K562 (cell line): Measurements from ENCODE around the gene DSG2. TPM values are rescaled to one million over a fixed set of nuclear protein-coding genes. Genes with fewer than 3 reads are reported as not detected.

Experiments
- ATAC-seq: fragments of 200-7000 bp; cut with Tn5 transposase; 3 replicates; pipeline ENCODE4 v1.9.1; 2020; ENCODE audit warnings: moderate library complexity
- BruUV-seq: library from RNA; stranded (reverse); fragments of 400-500 nt; replicated peaks from 2 replicates; lab custom pipeline; 2021; lab: Mats Ljungman, UMichigan
- CTCF ChIA-PET: fragments of 300-600 bp; formaldehyde crosslinking; extraction: SDS; loops from one replicate; lab custom pipeline; 2021; ENCODE audit warnings: low intra/inter-chr PET ratio; lab: Yijun Ruan, JAX
- POLR2A ChIA-PET: fragments of 300-600, 350-650 bp; sonication (Branson Sonifier 250); formaldehyde crosslinking; extraction: SDS; loops from one replicate; lab custom pipeline; 2021; ENCODE audit warnings: antibody characterized with exemption, inconsistent platforms; lab: Yijun Ruan, JAX
- DNase-seq, 4 experiments: peaks; one replicate each; pipeline versions ENCODE4 v3.0.0 to v3.0.0-alpha.2; 2011 to 2018; ENCODE audit warnings: low spot score in 3 of 4, mixed read lengths in 3 of 4; ENCODE audit errors: extremely low read depth in 1 of 4
- FAIRE-seq: peaks from 2 replicates; lab custom pipeline; 2011; peaks lifted over from hg19 to GRCh38; lab: Jason Lieb, UNC
- H2AFZ ChIP-seq: 2 replicates; pipeline ENCODE4 v1.6.0; 2011; ENCODE audit warnings: low read depth, low read length, control low read depth, inconsistent platforms
- H3K27ac ChIP-seq: fragments of 200-600 bp; 3 replicates; pipeline ENCODE4 v1.8.0; 2011; ENCODE audit warnings: low read depth, mild to moderate bottlenecking, control low read depth, inconsistent platforms, low read length, moderate library complexity, mixed read lengths; ENCODE audit errors: extremely low read depth
- H3K27me3 ChIP-seq, 2 experiments: fragments of 300-600 bp in 1 of 2; 2 replicates in 1 of 2; 3 replicates in 1 of 2; pipeline versions ENCODE4 v1.6.0 to v1.8.0; 2011; ENCODE audit warnings: inconsistent platforms in 2 of 2, low read length in 2 of 2, mild to moderate bottlenecking in 1 of 2, mixed read lengths in 1 of 2, moderate library complexity in 1 of 2; ENCODE audit not compliant: control insufficient read depth in 2 of 2, insufficient read depth in 2 of 2
- H3K36me3 ChIP-seq: fragments of 300-600 bp; 3 replicates; pipeline ENCODE4 v1.8.0; 2011; ENCODE audit warnings: mild to moderate bottlenecking, low read length, inconsistent platforms; ENCODE audit not compliant: control insufficient read depth, insufficient read depth
- H3K4me1 ChIP-seq, 2 experiments: fragments of 200-600 bp in 1 of 2; replicated peaks in 1 of 2; 2 replicates in 1 of 2; 3 replicates in 1 of 2; pipeline versions ENCODE4 v1.5.1 to v1.8.0; 2011; ENCODE audit warnings: inconsistent platforms in 2 of 2, low read length in 2 of 2, mild to moderate bottlenecking in 1 of 2, mixed read lengths in 1 of 2, moderate library complexity in 1 of 2; ENCODE audit not compliant: control insufficient read depth in 2 of 2, insufficient read depth in 2 of 2
- H3K4me2 ChIP-seq: 2 replicates; pipeline ENCODE4 v1.6.1; 2011; ENCODE audit warnings: low read length, control low read depth, inconsistent platforms, mixed read lengths; ENCODE audit not compliant: insufficient read depth
- H3K4me3 ChIP-seq: fragments of 200-600 bp; sonication (generic), shearing (Covaris generic); 2 replicates; pipeline ENCODE4 v1.5.1; 2016; ENCODE audit warnings: control low read depth, inconsistent platforms
- H3K79me2 ChIP-seq: fragments of 200-600 bp; 3 replicates; pipeline ENCODE4 v1.8.0; 2011; ENCODE audit warnings: low read length, inconsistent platforms; ENCODE audit not compliant: control insufficient read depth, insufficient read depth
- H3K9ac ChIP-seq, 2 experiments: 2 replicates each; pipeline versions ENCODE4 v1.6.0 to v1.6.1; 2011; ENCODE audit warnings: low read depth in 2 of 2, low read length in 2 of 2, control low read depth in 1 of 2, inconsistent platforms in 1 of 2, mild to moderate bottlenecking in 1 of 2, mixed read lengths in 1 of 2; ENCODE audit not compliant: insufficient read depth in 1 of 2
- H3K9me1 ChIP-seq: one replicate; pipeline ENCODE4 v1.6.0; 2011; ENCODE audit warnings: inconsistent platforms, mild to moderate bottlenecking, low read length, moderate library complexity; ENCODE audit not compliant: control insufficient read depth, insufficient read depth
- H3K9me3 ChIP-seq: replicated peaks from 2 replicates; pipeline ENCODE4 v1.5.1; 2011; ENCODE audit warnings: low read depth, low read length, inconsistent platforms; ENCODE audit not compliant: control insufficient read depth, insufficient read depth
- H4K20me1 ChIP-seq: replicated peaks from 2 replicates; pipeline ENCODE4 v1.6.1; 2011; ENCODE audit warnings: low read length, inconsistent platforms, mixed read lengths; ENCODE audit not compliant: control insufficient read depth, insufficient read depth
- SAFB ChIP-seq: fragments of 200-400 bp; formaldehyde crosslinking; IDR thresholded peaks from 2 replicates; pipeline ENCODE4 v1.6.1; 2017; ENCODE audit warnings: low read depth, low read length, borderline replicate concordance
- ZFP91 ChIP-seq: sonication (generic); formaldehyde crosslinking; IDR thresholded peaks from 2 replicates; pipeline ENCODE4 v1.8.0; 2022; ENCODE audit warnings: mild to moderate bottlenecking, missing genetic modification reagents
- ZSCAN29 ChIP-seq: fragments of 450-650 bp; IDR thresholded peaks from 2 replicates; pipeline ENCODE4 v1.6.1; 2017
- in situ Hi-C: fragments of 300-500 bp; cut with MboI; formaldehyde crosslinking; loops from 4 replicates; pipeline ENCODE4 v1.15.0; 2018; ENCODE audit warnings: inconsistent platforms, mixed read lengths
- intact Hi-C: fragments of 100-400 bp; cut with micrococcal nuclease; formaldehyde crosslinking; loops from 2 replicates; pipeline ENCODE4 v1.14.2; 2022
- polyA plus RNA-seq, 8 experiments: library from polyadenylated mRNA; depleted of rRNA in 4 of 8; stranded (reverse) in 5 of 8; unstranded in 3 of 8; fragments of >200 nt; fragmentation: Nextera tagmentation in 2 of 8; fragmentation: Illumina TruSeq in 1 of 8; extraction: Ambion mirVana in 2 of 8; extraction: Trizol in 1 of 8; gene quantifications; 2 replicates each; pipeline versions ENCODE4 v1.2.1 to v1.2.3, GENCODE V29; 2011 to 2014; ENCODE audit warnings: inconsistent platforms in 1 of 8, missing spikeins in 1 of 8
- total RNA-seq, 7 experiments: library from RNA; depleted of rRNA in 6 of 7; stranded (reverse); fragments of >200 nt in 6 of 7; fragmentation: Illumina TruSeq in 2 of 7; extraction: Trizol in 2 of 7; gene quantifications; 2 replicates each; pipeline versions ENCODE4 v1.2.1 to v1.2.3, GENCODE V29; 2011 to 2021; ENCODE audit warnings: low replicate concordance in 1 of 7

DSG2 gene
- total and polyA plus RNA-seq, 9 of the 15 experiments (the other 6 are each of a cell fraction or from before 2014, with no cell fraction given), result 16.9 to 68.6 (median 41.3) TPM

DNA sequence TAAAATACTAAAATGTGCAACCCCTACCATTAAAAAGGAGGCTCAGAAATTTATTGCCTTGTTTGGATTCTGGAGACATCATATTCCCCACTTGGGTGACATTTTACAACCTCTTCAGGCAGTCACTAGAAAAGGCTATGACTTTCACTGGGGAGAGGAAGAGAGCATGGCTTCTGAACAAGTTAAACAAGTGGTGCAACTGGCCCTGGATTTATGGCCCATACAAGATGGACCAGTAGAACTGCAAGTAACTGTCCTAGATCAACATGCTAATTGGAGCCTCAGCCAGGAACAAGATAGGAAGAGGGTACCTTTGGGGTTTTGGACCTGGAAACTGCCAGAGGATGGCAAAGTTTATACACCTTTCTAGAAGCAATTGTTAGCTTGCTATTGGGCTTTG lies 4.0 kb upstream of the DSG2 start:
- in situ Hi-C loops, result no loop called here
- CTCF ChIA-PET, result no interaction called here

More for the DNA sequence above, 4.0 kb upstream of the DSG2 start:
- Histone ChIP-seq H4K20me1 (no peaks in the 10 kb centered on the region), H3K9me1 (no peaks in the 10 kb centered on the region), H2AFZ (no peak overlapping the region), H3K9me3 (no peaks in the 10 kb centered on the region), H3K4me2 (no peak overlapping the region), H3K79me2 (peaks cover 7% of the 10 kb centered on the region), H3K27ac (no peak overlapping the region), H3K9ac (no peak overlapping the region), H3K4me3 (no peak overlapping the region), H3K27me3 (no peaks in the 10 kb centered on the region), H3K4me1 (peaks cover 0 to 10% of the 10 kb centered on the region in 2 experiments; a peak in 4 of 5 replicates), H3K36me3 (no peaks in the 10 kb centered on the region)
- FAIRE-seq (no peak), DNase-seq (no peak), ATAC-seq (no peak)
- intact Hi-C loops, result no loop called here
- POLR2A ChIA-PET, result interaction anchor here (0.7 kb wide), 1 partner anchor 339 kb away, joined by 3 read pairs; no protein-coding TSS in a partner anchor
- TF ChIP-seq ZSCAN29 (no peak), SAFB (no peak), ZFP91 (CRISPR knock-in tag) (no peak)
- BruUV-seq, result no TSS peak
